HepG2 (cell line): ENCODE results near the gene BAZ1B. TPM values are rescaled to one million over a fixed set of nuclear protein-coding genes. Genes with fewer than 3 reads are reported as not detected.

Experiments
- ATAC-seq: fragments of 200-7000 bp; cut with Tn5 transposase; 3 replicates; pipeline ENCODE4 v1.9.1; 2020; ENCODE audit warnings: mild to moderate bottlenecking, moderate library complexity
- BruUV-seq: library from RNA; stranded (reverse); fragments of 400-500 nt; replicated peaks from 2 replicates; lab custom pipeline; 2021; lab: Mats Ljungman, UMichigan
- CTCF ChIA-PET: fragments of 300-600 bp; formaldehyde crosslinking; extraction: SDS; loops from one replicate; lab custom pipeline; 2021; ENCODE audit warnings: low total read pairs, inconsistent platforms, low intra/inter-chr PET ratio; lab: Yijun Ruan, JAX
- POLR2A ChIA-PET: fragments of 350-600 bp; sonication (Branson Sonifier 250); formaldehyde crosslinking; loops from one replicate; lab custom pipeline; 2020; ENCODE audit warnings: antibody characterized with exemption, inconsistent platforms; lab: Yijun Ruan, JAX
- DNase-seq: peaks from one replicate; pipeline ENCODE4 v3.0.0-alpha.2; 2015; ENCODE audit warnings: low spot score
- FAIRE-seq: peaks from 3 replicates; lab custom pipeline; 2011; peaks lifted over from hg19 to GRCh38; lab: Jason Lieb, UNC
- H2AFZ ChIP-seq: one replicate; pipeline ENCODE4 v1.6.1; 2011; ENCODE audit warnings: low read length, inconsistent platforms
- H3K27ac ChIP-seq: fragments of 300-600 bp; 3 replicates; pipeline ENCODE4 v1.8.0; 2011; ENCODE audit warnings: mixed run types, mild to moderate bottlenecking, mixed read lengths, low read length, inconsistent platforms; ENCODE audit not compliant: insufficient read depth; ENCODE audit errors: extremely low read length
- H3K27me3 ChIP-seq, 2 experiments: fragments of 200-600 bp in 1 of 2; 2 replicates in 1 of 2; 3 replicates in 1 of 2; pipeline versions ENCODE4 v1.6.0 to v1.8.0; 2011; ENCODE audit warnings: low read length in 2 of 2, mild to moderate bottlenecking in 2 of 2, moderate library complexity in 2 of 2, inconsistent platforms in 1 of 2; ENCODE audit not compliant: insufficient read depth in 2 of 2, control insufficient read depth in 1 of 2
- H3K36me3 ChIP-seq, 2 experiments: fragments of 200-600 bp in 1 of 2; replicated peaks in 1 of 2; 2 replicates in 1 of 2; 3 replicates in 1 of 2; pipeline versions ENCODE4 v1.5.1 to v1.8.0; 2011; ENCODE audit warnings: low read length in 2 of 2, inconsistent platforms in 1 of 2; ENCODE audit not compliant: insufficient read depth in 2 of 2, control insufficient read depth in 1 of 2
- H3K4me1 ChIP-seq: 2 replicates; pipeline ENCODE4 v1.5.1; 2012; ENCODE audit warnings: low read length, inconsistent platforms; ENCODE audit not compliant: insufficient read depth
- H3K4me2 ChIP-seq: 2 replicates; pipeline ENCODE4 v1.6.0; 2011; ENCODE audit warnings: low read depth, low read length, inconsistent platforms
- H3K4me3 ChIP-seq, 3 experiments: fragments of 200-600 bp in 1 of 3; sonication (generic), shearing (Covaris generic) in 1 of 3; replicated peaks in 1 of 3; 2 replicates each; pipeline ENCODE4 v1.5.1; 2011 to 2016; ENCODE audit warnings: low read length in 3 of 3, inconsistent platforms in 2 of 3, low read depth in 2 of 3, mild to moderate bottlenecking in 2 of 3, control low read depth in 1 of 3, mixed read lengths in 1 of 3; ENCODE audit not compliant: insufficient read depth in 1 of 3
- H3K79me2 ChIP-seq: one replicate; pipeline ENCODE4 v1.6.1; 2011; ENCODE audit warnings: low read length, inconsistent platforms; ENCODE audit not compliant: insufficient read depth
- H3K9ac ChIP-seq: 2 replicates; pipeline ENCODE4 v1.6.0; 2011; ENCODE audit warnings: mild to moderate bottlenecking, low read depth, low read length, inconsistent platforms; ENCODE audit not compliant: insufficient read depth
- H3K9me3 ChIP-seq: 2 replicates; pipeline ENCODE4 v1.5.1; 2012; ENCODE audit warnings: mild to moderate bottlenecking, low read length
- H4K20me1 ChIP-seq: 2 replicates; pipeline ENCODE4 v1.6.0; 2011; ENCODE audit warnings: inconsistent platforms, mild to moderate bottlenecking, low read length, moderate library complexity; ENCODE audit not compliant: insufficient read depth
- AGO1 ChIP-seq: fragments of 200-400 bp; formaldehyde crosslinking; IDR thresholded peaks from 2 replicates; pipeline ENCODE4 v1.6.1; 2017; ENCODE audit warnings: mild to moderate bottlenecking, low read depth, low read length, moderate library complexity; ENCODE audit not compliant: poor library complexity, severe bottlenecking
- BHLHE40 ChIP-seq: IDR thresholded peaks from 2 replicates; pipeline ENCODE4 v1.6.1; 2011; ENCODE audit warnings: low read length, improper control_type of control experiment
- CBX2 ChIP-seq, 2 experiments: fragments of 200-600 bp in 1 of 2; sonication (generic); formaldehyde crosslinking in 1 of 2; IDR thresholded peaks; 2 replicates each; pipeline versions ENCODE4 v1.7.0 to v1.8.1; 2018 to 2022; ENCODE audit warnings: low read depth in 2 of 2, low read length in 1 of 2, mild to moderate bottlenecking in 1 of 2, missing genetic modification reagents in 1 of 2
- GFI1 ChIP-seq: sonication (generic); formaldehyde crosslinking; IDR thresholded peaks from 2 replicates; pipeline ENCODE4 v1.5.0; 2020; ENCODE audit warnings: missing genetic modification reagents, mild to moderate bottlenecking, borderline replicate concordance
- MEIS2 ChIP-seq: sonication (generic); formaldehyde crosslinking; IDR thresholded peaks from 2 replicates; pipeline ENCODE4 v1.9.0; 2021; ENCODE audit warnings: mild to moderate bottlenecking, missing genetic modification reagents
- MTF2 ChIP-seq: sonication (generic); formaldehyde crosslinking; IDR thresholded peaks from 2 replicates; pipeline ENCODE4 v1.5.0; 2020; ENCODE audit warnings: missing genetic modification reagents, borderline replicate concordance
- MXD1 ChIP-seq: sonication (generic); formaldehyde crosslinking; IDR thresholded peaks from 2 replicates; pipeline ENCODE4 v1.4.0; 2020; ENCODE audit warnings: mild to moderate bottlenecking, missing genetic modification reagents
- NFKB2 ChIP-seq: sonication (generic); formaldehyde crosslinking; IDR thresholded peaks from 2 replicates; pipeline ENCODE4 v1.4.0; 2020; ENCODE audit warnings: missing genetic modification reagents, borderline replicate concordance
- POLR2A ChIP-seq, 2 experiments: IDR thresholded peaks; 2 replicates each; pipeline ENCODE4 v1.6.1; 2011; ENCODE audit warnings: low read depth in 2 of 2, low read length in 2 of 2, mild to moderate bottlenecking in 1 of 2, moderate library complexity in 1 of 2; ENCODE audit not compliant: insufficient read depth in 1 of 2
- SP4 ChIP-seq: sonication (generic); formaldehyde crosslinking; IDR thresholded peaks from 2 replicates; pipeline ENCODE4 v1.8.1; 2023; ENCODE audit warnings: mild to moderate bottlenecking, missing genetic modification reagents
- ZFP36L1 ChIP-seq: sonication (generic); formaldehyde crosslinking; IDR thresholded peaks from 2 replicates; pipeline ENCODE4 v1.8.0; 2022; ENCODE audit warnings: mild to moderate bottlenecking, missing genetic modification reagents, moderate library complexity
- ZNF281 ChIP-seq: sonication (generic); formaldehyde crosslinking; IDR thresholded peaks from 2 replicates; pipeline ENCODE4 v1.4.0; 2020; ENCODE audit warnings: missing genetic modification reagents, borderline replicate concordance
- ZNF414 ChIP-seq: sonication (generic); formaldehyde crosslinking; IDR thresholded peaks from 2 replicates; pipeline ENCODE4 v1.5.0; 2020; ENCODE audit warnings: missing genetic modification reagents
- ZNF746 ChIP-seq: sonication (generic); formaldehyde crosslinking; IDR thresholded peaks from 2 replicates; pipeline ENCODE4 v1.8.0; 2022; ENCODE audit warnings: mild to moderate bottlenecking, missing genetic modification reagents
- ZNF83 ChIP-seq: sonication (generic); formaldehyde crosslinking; IDR thresholded peaks from 2 replicates; pipeline ENCODE4 v1.4.0; 2020; ENCODE audit warnings: missing genetic modification reagents, mild to moderate bottlenecking, borderline replicate concordance
- in situ Hi-C: cut with HindIII; loops from 2 replicates; pipeline ENCODE4 v1.10.0; 2017; ENCODE audit warnings: low pct_unique_long_range_greater_than_20kb; ENCODE audit not compliant: extremely low pct_ligation_motif_present
- intact Hi-C: fragments of 100-400 bp; cut with micrococcal nuclease; formaldehyde crosslinking; loops from one replicate; pipeline ENCODE4 v1.10.0; 2022; ENCODE audit not compliant: unreplicated experiment
- polyA plus RNA-seq, 8 experiments: library from polyadenylated mRNA; depleted of rRNA in 3 of 8; stranded (reverse) in 7 of 8; unstranded in 1 of 8; fragments of >200 nt; fragmentation: Illumina TruSeq in 4 of 8; extraction: Trizol in 4 of 8; gene quantifications; 2 replicates each; pipeline versions ENCODE4 v1.2.1 to v1.2.3, GENCODE V29; 2011 to 2016; ENCODE audit warnings: low read depth in 4 of 8, missing spikeins in 1 of 8, mixed read lengths in 1 of 8; ENCODE audit not compliant: insufficient read depth in 1 of 8
- total RNA-seq, 5 experiments: library from RNA; depleted of rRNA; stranded (reverse); fragments of >200 nt; fragmentation: Illumina TruSeq; extraction: Trizol; gene quantifications; 2 replicates each; pipeline ENCODE4 v1.2.3, GENCODE V29; 2016; ENCODE audit warnings: low read depth in 1 of 5

BAZ1B gene
- total and polyA plus RNA-seq, 2 of the 13 experiments (the other 11 are each of a cell fraction or from before 2014, with no cell fraction given): 18.6 to 69.4 TPM

DNA sequence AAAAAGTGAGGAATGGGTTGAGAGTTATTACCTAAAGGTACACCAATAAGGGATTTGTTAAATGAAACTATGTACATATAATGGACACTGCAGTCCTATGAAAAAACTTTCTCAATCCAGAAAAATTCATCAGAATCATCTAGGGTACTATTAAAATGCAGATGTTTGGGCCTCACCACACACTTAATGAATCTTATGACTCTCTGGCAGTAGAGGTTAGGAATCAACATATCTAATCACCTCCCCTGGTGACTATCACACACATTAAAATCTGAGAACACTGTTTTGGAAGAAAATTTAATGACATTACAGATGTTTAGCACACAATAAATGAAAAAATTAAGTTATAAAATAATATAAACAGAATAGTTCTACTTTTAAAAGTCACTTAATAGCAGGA is 32.1 kb downstream of the BAZ1B start:
- Histone ChIP-seq H3K9me3 (no peaks in the 10 kb centered on the region), H3K4me2 (no peak overlapping the region), H3K4me1 (no peaks in the 10 kb centered on the region), H3K27me3 (no peaks in the 10 kb centered on the region), H3K27ac (no peak overlapping the region), H2AFZ (no peak overlapping the region), H3K36me3 (peaks cover 18 to 82% of the 10 kb centered on the region in 2 experiments), H3K4me3 (no peak overlapping the region), H3K9ac (no peak overlapping the region), H3K79me2 (peaks cover 11% of the 10 kb centered on the region), H4K20me1 (no peaks in the 10 kb centered on the region)
- intact Hi-C loops: no loop called here
- CTCF ChIA-PET: no interaction called here
- in situ Hi-C loops: no loop called here
- POLR2A ChIA-PET: no interaction called here
- BruUV-seq: no TSS peak
- TF ChIP-seq MEIS2 (CRISPR knock-in tag): no peak
- no peak for TF ChIP-seq NFKB2 (CRISPR knock-in tag)
- TF ChIP-seq BHLHE40: no peak
- TF ChIP-seq MTF2 (CRISPR knock-in tag): no peak
- TF ChIP-seq POLR2A (IDR thresholded peaks at IDR 0.05; ENCODE audit: insufficient read depth in 1 of 2, low read depth in 2 of 2, low read length in 2 of 2): no peak
- no peak for TF ChIP-seq CBX2 (IDR thresholded peaks at IDR 0.05; ENCODE audit: low read depth, low read length)
- TF ChIP-seq CBX2 (CRISPR knock-in tag; IDR thresholded peaks at IDR 0.05; ENCODE audit: low read depth): no peak
- no peak for TF ChIP-seq ZNF83 (CRISPR knock-in tag)
- TF ChIP-seq SP4 (CRISPR knock-in tag): no peak
- no peak for TF ChIP-seq MXD1 (CRISPR knock-in tag)
- TF ChIP-seq ZNF414: no peak
- no peak for TF ChIP-seq ZNF281 (CRISPR knock-in tag)
- no peak for TF ChIP-seq AGO1
- TF ChIP-seq ZNF746 (CRISPR knock-in tag): no peak
- no peak for TF ChIP-seq GFI1 (CRISPR knock-in tag)
- TF ChIP-seq ZFP36L1 (CRISPR knock-in tag): no peak
- no peak for ATAC-seq
- FAIRE-seq: no peak
- DNase-seq: no peak
